NCI-H2196 treated with DMSO at 0.1 percent for 48 hours (cell line): ENCODE results near the gene POP7.

ENCODE experiments used
- DNase-seq: peaks from one replicate; lab custom pipeline; 2025; ENCODE audit not compliant: unreplicated experiment; lab: John Stamatoyannopoulos, UW

The POP7 gene

GRCh38 chr7:100679129-100679926 is 26.6 kb upstream of the POP7 start:
- no peak for DNase-seq

GRCh38 chr7:100679927-100680575 is 25.9 kb upstream of the POP7 start:
- no peak for DNase-seq

- DNase-seq: no peak
Observed at GRCh38 chr7:100680576-100681271, 25.2 kb upstream of the POP7 start.

- DNase-seq: no peak
Observed at GRCh38 chr7:100681491-100682227, 24.3 kb upstream of the POP7 start.

GRCh38 chr7:100682228-100682741 is 23.6 kb upstream of the POP7 start:
- no peak for DNase-seq

- no peak for DNase-seq
Observed at GRCh38 chr7:100682991-100683658, 22.8 kb upstream of the POP7 start.

- no peak for DNase-seq
Observed at GRCh38 chr7:100683659-100684533, 22.0 kb upstream of the POP7 start.

- DNase-seq: no peak
Observed at GRCh38 chr7:100684534-100685042, 21.3 kb upstream of the POP7 start.

- no peak for DNase-seq
Observed at GRCh38 chr7:100685049-100685605, 20.8 kb upstream of the POP7 start.

GRCh38 chr7:100685631-100686145 is 20.2 kb upstream of the POP7 start:
- no peak for DNase-seq

GRCh38 chr7:100686201-100686821 is 19.6 kb upstream of the POP7 start:
- DNase-seq: no peak

GRCh38 chr7:100686822-100687211 is 19.1 kb upstream of the POP7 start:
- DNase-seq: no peak

- DNase-seq: no peak
Observed at GRCh38 chr7:100687261-100687660, 18.7 kb upstream of the POP7 start.

- DNase-seq: no peak
Observed at GRCh38 chr7:100687751-100688300, 18.1 kb upstream of the POP7 start.

- DNase-seq: no peak
Observed at GRCh38 chr7:100688326-100688860, 17.5 kb upstream of the POP7 start.

GRCh38 chr7:100689230-100690135 is 16.4 kb upstream of the POP7 start:
- no peak for DNase-seq
